ENCODE results near the gene LCE1A.

The LCE1A gene

GRCh38 chr1:152806576-152806975, 20.7 kb upstream of the LCE1A start, which contains the start of gene LCE1C:
Gene LCE1C, minus strand, starts transcription at chr1:152806651. Its CDS starts 1,173 bp downstream, at chr1:152805478.
- TF ChIP-seq, protein P1, sequence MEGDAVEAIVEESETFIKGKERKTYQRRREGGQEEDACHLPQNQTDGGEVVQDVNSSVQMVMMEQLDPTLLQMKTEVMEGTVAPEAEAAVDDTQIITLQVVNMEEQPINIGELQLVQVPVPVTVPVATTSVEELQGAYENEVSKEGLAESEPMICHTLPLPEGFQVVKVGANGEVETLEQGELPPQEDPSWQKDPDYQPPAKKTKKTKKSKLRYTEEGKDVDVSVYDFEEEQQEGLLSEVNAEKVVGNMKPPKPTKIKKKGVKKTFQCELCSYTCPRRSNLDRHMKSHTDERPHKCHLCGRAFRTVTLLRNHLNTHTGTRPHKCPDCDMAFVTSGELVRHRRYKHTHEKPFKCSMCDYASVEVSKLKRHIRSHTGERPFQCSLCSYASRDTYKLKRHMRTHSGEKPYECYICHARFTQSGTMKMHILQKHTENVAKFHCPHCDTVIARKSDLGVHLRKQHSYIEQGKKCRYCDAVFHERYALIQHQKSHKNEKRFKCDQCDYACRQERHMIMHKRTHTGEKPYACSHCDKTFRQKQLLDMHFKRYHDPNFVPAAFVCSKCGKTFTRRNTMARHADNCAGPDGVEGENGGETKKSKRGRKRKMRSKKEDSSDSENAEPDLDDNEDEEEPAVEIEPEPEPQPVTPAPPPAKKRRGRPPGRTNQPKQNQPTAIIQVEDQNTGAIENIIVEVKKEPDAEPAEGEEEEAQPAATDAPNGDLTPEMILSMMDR (IDR thresholded peaks at IDR 0.05; ENCODE audit: low read depth, low read length): no peak
- H3K4me3 ChIP-seq (replicated peaks in 1 of 2; ENCODE audit: low read depth in 2 of 2, low read length in 2 of 2): no peak within 1 kb of the TSS
- DNase-seq (ENCODE audit: low read depth in 2 of 2): no peak

DNA sequence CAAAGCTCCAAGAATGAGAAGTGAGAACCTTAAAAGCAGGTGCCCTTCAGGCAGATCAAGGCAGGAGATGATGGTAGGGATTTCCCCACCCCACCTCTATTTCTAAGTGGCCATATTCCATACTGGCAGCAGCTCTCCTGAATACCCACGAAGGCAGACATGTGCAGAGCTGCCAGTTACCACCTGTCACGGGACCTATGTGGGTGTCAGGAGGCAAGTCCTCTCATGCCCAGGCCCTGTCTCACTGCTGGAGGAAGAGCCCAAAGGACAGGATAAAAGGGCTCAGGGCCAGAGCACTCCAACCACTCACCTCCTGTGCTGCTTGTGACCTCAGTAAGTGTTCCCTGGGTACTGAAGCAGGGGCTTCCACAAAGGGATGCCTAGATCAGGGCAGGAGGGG, 16.2 kb upstream of the LCE1A start:
- no peak for DNase-seq (ENCODE audit: low read depth in 2 of 2)
- TF ChIP-seq, protein P1 (IDR thresholded peaks at IDR 0.05; ENCODE audit: low read depth, low read length): no peak
- H3K4me3 ChIP-seq (replicated peaks in 1 of 2; ENCODE audit: low read depth in 2 of 2, low read length in 2 of 2): no peak overlapping the region

DNA sequence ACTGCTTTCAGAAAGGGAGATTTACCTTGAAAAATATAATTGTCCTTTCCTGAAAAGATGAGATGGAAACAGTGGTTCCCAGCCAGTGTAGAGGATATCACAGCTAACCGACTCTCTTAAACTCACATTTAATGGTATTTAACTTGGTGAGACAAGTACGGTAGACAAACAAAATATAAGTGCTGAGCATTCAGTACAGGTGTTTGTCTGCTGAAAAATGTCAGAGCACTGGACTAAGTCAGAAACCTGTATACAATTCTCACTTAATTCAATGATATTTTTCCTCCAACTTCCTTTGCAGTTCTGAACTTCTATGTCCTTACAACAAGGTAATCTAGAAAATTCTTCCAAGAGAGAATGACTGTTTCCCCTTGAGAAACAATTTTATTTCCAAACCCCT, 15.6 kb upstream of the LCE1A start, which contains the start of gene LCE1B:
TSS of gene LCE1B (plus strand) at position 301 of the 400 bp plus-strand sequence. CDS start 476 bp downstream, outside the sequence.
- TF ChIP-seq, protein P1 (IDR thresholded peaks at IDR 0.05; ENCODE audit: low read depth, low read length): no peak
- DNase-seq (ENCODE audit: low read depth in 2 of 2): no peak
- H3K4me3 ChIP-seq (replicated peaks in 1 of 2; ENCODE audit: low read depth in 2 of 2, low read length in 2 of 2): no peak within 1 kb of the TSS

GRCh38 chr1:152817309-152817708, 10.0 kb upstream of the LCE1A start:
- DNase-seq (ENCODE audit: low read depth in 2 of 2): no peak
- H3K4me3 ChIP-seq (replicated peaks in 1 of 2; ENCODE audit: low read depth in 2 of 2, low read length in 2 of 2): no peak overlapping the region
- TF ChIP-seq, protein P1 (IDR thresholded peaks at IDR 0.05; ENCODE audit: low read depth, low read length): no peak

- no peak overlapping the region for H3K4me3 ChIP-seq (replicated peaks in 1 of 2; ENCODE audit: low read depth in 2 of 2, low read length in 2 of 2)
- TF ChIP-seq, protein P1 (IDR thresholded peaks at IDR 0.05; ENCODE audit: low read depth, low read length): no peak
- DNase-seq (ENCODE audit: low read depth in 2 of 2): no peak
Observed at GRCh38 chr1:152823294-152823693, 4.0 kb upstream of the LCE1A start.

DNA sequence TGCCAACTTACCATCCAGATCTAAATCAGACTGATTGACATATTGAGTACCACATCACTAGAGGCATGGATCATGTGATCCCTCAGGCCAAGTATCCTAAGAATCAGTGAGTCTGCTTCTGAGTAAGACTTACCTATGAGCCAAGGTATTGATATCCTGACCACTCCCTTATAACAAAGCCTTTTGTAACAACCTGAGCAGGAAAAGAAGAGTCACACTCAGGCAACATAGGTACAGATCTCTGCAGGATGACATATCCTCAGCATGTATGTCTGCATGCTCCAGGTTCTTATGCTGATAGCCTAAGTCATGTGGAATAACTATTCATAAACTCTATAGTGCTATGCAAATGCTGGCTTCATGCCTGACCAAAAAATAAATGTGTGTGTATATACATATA, 2.3 kb upstream of the LCE1A start:
- no peak for DNase-seq (ENCODE audit: low read depth in 2 of 2)
- H3K4me3 ChIP-seq (replicated peaks in 1 of 2; ENCODE audit: low read depth in 2 of 2, low read length in 2 of 2): no peak overlapping the region
- TF ChIP-seq, protein P1 (IDR thresholded peaks at IDR 0.05; ENCODE audit: low read depth, low read length): no peak

- H3K4me3 ChIP-seq (replicated peaks in 1 of 2; ENCODE audit: low read depth in 2 of 2, low read length in 2 of 2): no peak overlapping the region
- DNase-seq (ENCODE audit: low read depth in 2 of 2): no peak
- TF ChIP-seq, protein P1 (IDR thresholded peaks at IDR 0.05; ENCODE audit: low read depth, low read length): no peak
Observed at GRCh38 chr1:152836870-152837269, 9.6 kb downstream of the LCE1A start.
